ENCODE results near the gene COL23A1.
"Not testable (repeated sequence)": the region's sequence is repeated elsewhere in the genome, so short reads cannot be mapped to it uniquely, and the experiment has no call there.

Gene COL23A1

DNA sequence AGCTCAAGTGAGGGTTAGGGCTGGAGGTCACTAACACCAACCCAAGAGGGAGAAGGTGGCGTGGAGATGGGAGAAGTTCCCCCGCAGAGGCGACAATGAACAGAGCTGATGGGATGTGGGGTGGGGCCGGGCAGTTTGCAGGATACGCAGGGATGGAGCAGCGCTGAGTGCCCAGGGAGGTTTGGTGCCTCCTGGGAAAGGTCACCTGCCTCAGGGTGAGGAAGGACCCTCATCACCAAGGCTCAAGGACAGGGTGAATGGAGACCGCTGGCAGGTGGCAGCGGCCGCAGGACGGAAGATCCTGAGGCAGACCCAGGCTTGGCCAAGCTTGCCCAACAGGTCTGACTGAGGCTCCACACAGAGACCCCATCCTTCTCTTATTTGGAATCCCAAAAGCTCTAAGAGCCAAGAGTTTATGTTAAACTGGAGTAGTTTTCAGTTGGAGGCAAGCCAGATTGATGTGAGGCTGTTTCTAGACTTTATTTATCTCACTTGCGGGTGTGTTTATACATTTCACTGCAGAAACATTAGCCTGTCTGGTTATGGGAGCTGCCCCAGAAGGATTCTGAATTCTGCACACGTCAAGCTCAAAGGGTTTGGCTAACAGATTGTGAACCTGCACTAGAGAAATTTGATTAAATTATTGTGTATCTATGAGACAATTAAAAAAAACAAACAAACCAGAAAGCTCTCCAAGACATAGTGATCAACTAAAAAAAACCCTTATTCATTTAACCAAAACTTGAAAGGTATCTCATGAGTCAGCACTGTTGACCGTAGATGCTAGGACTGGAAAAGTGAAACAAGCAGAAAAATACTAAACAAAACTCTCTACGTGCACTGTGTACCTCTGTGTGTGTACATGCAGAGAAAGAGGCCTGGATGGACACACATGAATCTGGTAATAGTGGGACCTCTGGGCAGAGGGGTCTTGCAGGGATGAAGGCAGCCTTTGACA, 211.4 kb downstream of the COL23A1 start:
- DNase-seq (ENCODE audit: low read depth): no peak

DNA sequence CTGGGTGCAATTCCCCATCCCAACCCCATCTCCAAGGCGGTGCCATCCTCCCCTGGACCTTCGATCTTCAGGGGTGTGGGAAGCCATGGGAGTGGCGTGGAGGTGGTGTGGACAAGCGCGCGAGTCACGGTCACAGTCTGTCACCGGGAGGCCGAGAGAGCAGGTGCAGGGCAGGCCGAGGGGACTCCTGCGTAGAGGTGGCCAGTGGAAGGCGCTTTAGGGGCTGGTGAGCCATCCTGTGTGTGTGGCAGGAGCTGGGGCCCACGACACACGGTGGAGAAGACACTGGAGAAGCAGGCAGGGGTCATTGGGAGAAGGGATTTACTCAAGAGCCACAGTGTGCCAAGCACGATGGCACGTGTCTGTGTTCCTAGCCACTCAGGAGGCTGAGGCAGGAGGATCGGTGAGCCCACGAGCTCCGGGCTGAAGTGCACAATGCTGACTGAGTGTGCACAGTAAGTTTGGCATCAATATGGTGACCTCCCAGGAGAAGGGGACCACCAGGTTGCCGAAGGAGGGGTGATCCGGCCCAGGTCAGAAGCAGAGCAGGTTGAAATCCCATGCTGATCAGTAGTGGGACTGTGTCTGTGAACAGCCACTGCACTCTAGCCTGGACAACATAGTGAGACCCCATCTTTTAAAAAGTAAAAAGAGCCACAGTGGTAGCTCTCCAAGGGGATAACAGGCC, 212.5 kb downstream of the COL23A1 start:
- DNase-seq (ENCODE audit: low read depth): no peak

- DNase-seq (ENCODE audit: low read depth): no peak
Observed at GRCh38 chr5:178376921-178377582, 213.1 kb downstream of the COL23A1 start.

GRCh38 chr5:178375348-178375747, 214.8 kb downstream of the COL23A1 start:
- DNase-seq (ENCODE audit: low read depth): no peak

DNA sequence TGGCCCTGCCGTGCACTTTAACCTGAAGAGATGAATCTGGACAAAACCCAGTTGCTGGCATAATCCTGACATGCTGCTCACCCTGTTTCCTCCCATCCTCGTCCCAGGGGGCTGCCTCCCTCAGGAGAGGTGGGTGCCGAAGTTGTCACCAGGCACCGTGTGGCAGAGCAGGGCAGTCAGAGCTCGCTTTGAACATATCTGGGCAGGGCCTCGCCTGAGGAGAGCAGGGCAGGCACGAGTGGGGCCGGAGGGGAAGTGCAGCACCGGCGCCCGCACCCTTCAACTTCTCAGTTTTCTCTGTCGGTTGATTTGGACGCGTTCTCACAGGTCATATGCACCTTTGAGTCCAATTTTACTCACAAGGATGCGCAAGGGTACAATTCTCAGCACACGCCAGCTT, 216.5 kb downstream of the COL23A1 start:
- no peak for DNase-seq (ENCODE audit: low read depth)

GRCh38 chr5:178372142-178372571, 218.0 kb downstream of the COL23A1 start:
- no peak for DNase-seq (ENCODE audit: low read depth)

- no peak for DNase-seq (ENCODE audit: low read depth)
Observed at GRCh38 chr5:178371362-178372111, 218.7 kb downstream of the COL23A1 start.

- DNase-seq (ENCODE audit: low read depth): no peak
Observed at GRCh38 chr5:178370102-178370501, 220.1 kb downstream of the COL23A1 start.

DNA sequence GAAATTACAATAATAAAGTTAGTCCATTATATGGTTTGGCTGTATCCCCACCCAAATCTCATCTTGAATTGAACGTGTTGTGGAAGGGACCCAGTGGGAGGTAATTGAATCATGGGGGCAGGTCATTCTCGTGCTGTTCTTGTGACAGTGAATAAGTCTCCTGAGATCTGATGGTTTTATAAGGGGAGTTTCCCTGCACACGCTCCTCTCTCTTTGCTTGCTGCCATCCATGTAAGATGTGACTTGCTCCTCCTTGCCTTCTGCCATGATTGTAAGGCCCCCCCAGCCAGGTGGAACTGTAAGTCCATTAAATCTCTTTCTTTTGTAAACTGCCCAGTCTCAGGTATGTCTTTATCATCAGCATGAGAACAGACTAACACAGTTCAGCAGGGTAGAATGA, 220.7 kb downstream of the COL23A1 start:
- not testable (repeated sequence) for DNase-seq (ENCODE audit: low read depth)

- DNase-seq (ENCODE audit: low read depth): no peak
Observed at GRCh38 chr5:178368716-178369300, 221.4 kb downstream of the COL23A1 start.

DNA sequence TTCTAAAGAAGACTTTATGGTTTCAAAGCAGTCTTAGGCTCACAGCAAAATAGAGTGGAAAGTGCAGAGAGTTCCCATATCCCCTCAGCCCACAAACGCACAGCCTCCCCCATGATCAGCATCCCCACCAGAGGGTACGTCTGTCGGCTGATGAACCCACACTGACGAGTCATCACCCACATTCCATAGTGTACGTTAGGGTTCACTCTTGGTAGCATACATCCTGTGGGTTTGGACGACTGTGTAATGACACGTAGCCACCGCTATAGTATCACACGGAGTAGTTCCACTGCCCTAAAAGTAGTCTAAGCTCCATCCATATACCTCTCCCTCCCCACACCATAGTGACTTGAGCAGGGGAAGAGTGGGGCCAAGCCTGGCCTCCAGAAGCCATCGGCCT, 221.9 kb downstream of the COL23A1 start:
- DNase-seq (ENCODE audit: low read depth): no peak

GRCh38 chr5:178367736-178368120, 222.5 kb downstream of the COL23A1 start:
- DNase-seq (ENCODE audit: low read depth): no peak

DNA sequence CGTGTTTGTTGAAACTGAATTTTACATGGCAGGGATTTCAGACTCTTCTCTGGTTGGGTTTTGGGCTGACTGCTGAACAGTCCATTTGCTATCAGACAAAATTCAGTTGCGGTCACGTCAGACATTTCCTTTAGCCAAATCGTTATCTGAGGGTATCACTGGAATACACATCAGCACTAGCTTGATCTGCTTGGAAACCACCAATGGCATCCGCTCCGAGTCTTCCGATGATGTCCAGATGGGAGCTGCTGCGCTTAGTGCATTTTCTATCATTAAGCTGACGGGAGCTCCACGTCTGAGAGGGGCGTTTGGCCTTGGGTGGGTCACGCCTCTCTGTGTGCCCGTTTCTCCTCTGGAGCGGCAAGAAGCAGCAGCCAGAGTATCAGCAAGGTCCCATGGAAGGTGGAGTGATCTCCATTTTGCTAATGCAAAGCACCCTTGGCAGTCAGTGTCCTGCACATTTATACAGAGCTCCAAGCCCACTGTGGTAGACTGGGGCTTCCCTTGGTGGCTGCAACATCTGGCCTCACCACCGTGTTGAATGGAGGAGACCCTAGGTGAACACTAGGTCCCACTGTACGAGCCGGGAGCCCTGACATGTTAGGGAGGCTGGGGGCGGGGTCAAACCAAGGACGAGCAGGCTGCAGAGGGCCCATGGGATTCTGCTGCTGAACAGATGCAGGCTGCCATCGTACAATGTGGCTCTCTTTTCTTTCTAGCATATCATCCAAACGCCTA, 223.0 kb downstream of the COL23A1 start:
- no peak for DNase-seq (ENCODE audit: low read depth)

DNA sequence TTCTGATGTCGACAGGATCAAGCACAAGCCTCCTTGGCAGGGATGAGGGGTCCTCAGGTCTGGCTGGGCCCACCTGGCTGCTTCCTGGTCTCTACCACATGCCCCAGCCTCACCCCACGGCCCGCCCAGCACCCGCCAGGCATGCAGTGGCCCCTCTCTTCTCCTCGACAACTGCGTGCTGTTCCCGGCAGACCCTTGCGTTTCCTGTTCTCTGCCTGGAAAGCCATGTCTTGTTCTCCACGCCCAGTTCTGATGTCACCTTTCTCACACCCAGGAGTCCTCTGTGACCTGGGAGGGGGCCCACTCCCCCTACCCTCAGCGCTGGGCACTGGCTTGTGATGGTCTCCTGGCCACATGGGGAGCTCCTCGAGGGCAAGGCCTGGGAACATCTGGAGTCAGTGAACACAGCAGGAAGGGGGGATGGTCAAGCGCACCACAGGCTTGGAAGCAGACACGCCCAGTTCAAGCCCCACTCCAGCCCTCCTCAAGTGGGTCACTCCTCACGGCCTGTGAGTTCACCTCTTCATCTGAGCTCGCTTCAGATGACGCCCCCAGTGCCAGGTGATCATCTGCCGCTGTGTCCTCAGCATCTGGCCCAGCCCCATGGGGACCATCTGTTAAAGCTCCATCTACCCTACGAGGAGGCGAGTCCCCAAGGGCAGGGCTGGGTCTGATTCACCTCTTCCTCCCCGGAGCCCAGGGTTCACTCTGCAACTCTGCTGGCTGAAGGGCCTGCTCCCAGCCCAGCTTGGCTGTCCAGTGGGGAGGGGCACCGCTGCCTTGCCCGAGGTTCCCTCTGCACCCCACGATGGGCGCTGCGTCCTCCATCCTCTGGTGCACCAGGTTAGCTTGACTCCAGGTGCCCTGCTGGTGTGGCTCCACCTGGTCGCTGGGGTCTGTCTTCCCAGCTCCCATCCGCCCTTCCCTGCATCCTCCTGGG, 224.4 kb downstream of the COL23A1 start:
- DNase-seq (ENCODE audit: low read depth): no peak

DNA sequence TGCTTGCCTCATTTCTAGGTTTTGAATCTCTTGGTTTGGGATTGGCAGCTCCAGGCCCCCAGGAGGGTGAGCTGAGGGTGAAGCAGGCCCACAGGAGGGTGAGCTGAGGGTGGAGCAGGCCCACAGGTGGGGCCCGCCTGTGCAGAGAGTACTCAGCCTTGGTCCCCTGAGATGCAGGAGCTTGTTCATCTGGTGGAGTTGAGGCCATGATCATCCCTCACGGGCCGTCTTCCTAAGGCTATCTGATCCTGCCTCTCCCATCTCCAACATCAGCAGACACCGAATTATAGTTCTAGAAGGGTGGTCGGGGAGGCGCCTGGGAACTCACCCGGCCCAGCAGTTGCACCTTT, 225.9 kb downstream of the COL23A1 start:
- no peak for DNase-seq (ENCODE audit: low read depth)

GRCh38 chr5:178363501-178364325, 226.5 kb downstream of the COL23A1 start:
- no peak for DNase-seq (ENCODE audit: low read depth)

DNA sequence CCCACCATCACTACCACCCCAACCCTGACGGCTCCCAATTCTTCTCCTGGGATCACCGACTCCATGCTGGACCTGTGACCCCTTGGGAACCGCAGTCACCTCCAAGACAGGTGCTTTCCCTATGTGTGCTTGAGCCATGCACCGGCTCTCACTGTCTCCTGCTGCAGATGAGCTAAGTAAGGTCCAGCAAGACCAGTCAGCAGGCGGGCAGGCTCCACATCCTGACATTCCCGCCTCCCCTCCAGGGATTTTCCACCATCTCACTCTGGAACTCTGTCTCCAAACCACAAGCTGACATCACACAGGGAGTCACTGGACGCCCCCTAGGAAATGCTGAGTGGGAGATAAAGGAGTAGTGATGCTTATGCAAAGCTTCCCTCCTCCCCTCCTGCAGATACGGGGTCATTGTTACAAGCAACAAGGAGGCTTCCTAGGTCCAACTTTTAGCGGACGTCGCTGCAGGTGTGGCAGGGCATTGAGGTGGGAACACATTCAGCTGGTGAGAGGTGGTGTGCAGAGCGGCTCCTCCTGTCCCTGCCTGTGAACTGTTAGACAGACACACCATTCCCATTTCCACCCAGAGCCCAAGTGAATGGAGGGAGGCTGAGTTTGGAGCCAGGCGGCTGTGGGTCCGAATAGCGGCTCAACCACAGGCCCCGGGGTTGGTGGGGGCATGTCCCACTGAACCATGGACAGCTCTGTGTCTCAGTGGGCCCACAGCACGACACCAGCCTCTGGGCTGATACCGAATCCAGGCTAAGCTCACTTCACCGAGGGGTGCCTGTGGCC, 228.3 kb downstream of the COL23A1 start:
- no peak for DNase-seq (ENCODE audit: low read depth)

- no peak for DNase-seq (ENCODE audit: low read depth)
Observed at GRCh38 chr5:178360926-178361235, 229.3 kb downstream of the COL23A1 start.

All from EH (cell line).